GM23338 (cell line): ENCODE results near the gene CABCOCO1. TPM values are rescaled to one million over a fixed set of nuclear protein-coding genes. Genes with fewer than 3 reads are reported as not detected.

Experiments used
- ATAC-seq: fragments of 200-7000 bp; cut with Tn5 transposase; 3 replicates; pipeline ENCODE4 v1.9.1; 2020
- DNase-seq: peaks from one replicate; pipeline ENCODE4 v3.0.0-alpha.2; 2015; ENCODE audit warnings: low spot score
- H2AFZ ChIP-seq: fragments of 200-600 bp; sonication (generic); 2 replicates; pipeline ENCODE4 v1.8.0; 2016; ENCODE audit warnings: antibody characterized with exemption, mild to moderate bottlenecking, moderate library complexity
- H3F3A ChIP-seq: fragments of 200-600 bp; sonication (generic); replicated peaks from 2 replicates; pipeline ENCODE4 v1.8.0; 2017; ENCODE audit warnings: antibody characterized with exemption, mixed run types, low read depth
- H3K27ac ChIP-seq: fragments of 200-600 bp; sonication (generic); 2 replicates; pipeline ENCODE4 v1.6.1; 2016; ENCODE audit warnings: low read depth
- H3K27me3 ChIP-seq: fragments of 200-600 bp; sonication (generic); 2 replicates; pipeline ENCODE4 v1.8.0; 2016; ENCODE audit warnings: mild to moderate bottlenecking, mixed run types, moderate library complexity; ENCODE audit not compliant: insufficient read depth
- H3K36me3 ChIP-seq: fragments of 200-600 bp; sonication (generic); 2 replicates; pipeline ENCODE4 v1.8.0; 2016; ENCODE audit warnings: mild to moderate bottlenecking; ENCODE audit not compliant: insufficient read depth
- H3K4me1 ChIP-seq: fragments of 200-600 bp; sonication (generic); 2 replicates; pipeline ENCODE4 v1.8.0; 2016; ENCODE audit warnings: mild to moderate bottlenecking, moderate library complexity; ENCODE audit not compliant: insufficient read depth
- H3K4me2 ChIP-seq: fragments of 200-600 bp; sonication (generic); 2 replicates; pipeline ENCODE4 v1.7.1; 2017; ENCODE audit warnings: mixed run types
- H3K4me3 ChIP-seq: fragments of 200-600 bp; sonication (generic); 2 replicates; pipeline ENCODE4 v1.6.1; 2016; ENCODE audit warnings: mixed run types
- H3K79me2 ChIP-seq: fragments of 200-600 bp; sonication (generic); replicated peaks from 2 replicates; pipeline ENCODE4 v1.8.0; 2017; ENCODE audit warnings: mild to moderate bottlenecking; ENCODE audit not compliant: insufficient read depth
- H3K9me2 ChIP-seq: fragments of 200-600 bp; sonication (generic); 2 replicates; pipeline ENCODE4 v1.8.0; 2017; ENCODE audit not compliant: insufficient read depth
- H4K20me1 ChIP-seq: fragments of 200-600 bp; sonication (generic); replicated peaks from 2 replicates; pipeline ENCODE4 v1.8.0; 2017; ENCODE audit warnings: mild to moderate bottlenecking; ENCODE audit not compliant: insufficient read depth
- H3K27ac Mint-ChIP-seq: 2 replicates; pipeline ENCODE4 v1.8.0; 2020; ENCODE audit warnings: inconsistent platforms, mild to moderate bottlenecking, moderate library complexity, mixed read lengths
- H3K27me3 Mint-ChIP-seq: 3 replicates; pipeline ENCODE4 v1.8.0; 2022; ENCODE audit warnings: low read depth, mild to moderate bottlenecking, moderate library complexity, mixed read lengths, inconsistent platforms; ENCODE audit not compliant: insufficient read depth, poor library complexity
- H3K36me3 Mint-ChIP-seq: 3 replicates; pipeline ENCODE4 v1.8.0; 2021; ENCODE audit warnings: low read depth, mild to moderate bottlenecking, inconsistent platforms, moderate library complexity, mixed read lengths
- H3K4me1 Mint-ChIP-seq: 3 replicates; pipeline ENCODE4 v1.8.0; 2020; ENCODE audit warnings: mild to moderate bottlenecking, inconsistent platforms, mixed read lengths
- H3K4me3 Mint-ChIP-seq: 3 replicates; pipeline ENCODE4 v1.8.0; 2021; ENCODE audit warnings: moderate library complexity, mild to moderate bottlenecking, inconsistent platforms, mixed read lengths
- H3K9me3 Mint-ChIP-seq: 3 replicates; pipeline ENCODE4 v1.8.0; 2020; ENCODE audit warnings: moderate library complexity, mild to moderate bottlenecking, inconsistent platforms, mixed read lengths
- CREB1 ChIP-seq: fragments of 250-450 bp; sonication (Bioruptor Pico); IDR thresholded peaks from 2 replicates; pipeline ENCODE4 v1.5.0; 2020; ENCODE audit warnings: low read depth, mild to moderate bottlenecking, moderate library complexity
- CTCF ChIP-seq, 2 experiments: fragments of 200-600 bp in 1 of 2; sonication (generic) in 1 of 2; conservative IDR thresholded peaks; 2 replicates each; pipeline versions ENCODE4 v1.5.1 to v1.6.1; 2016 to 2017; ENCODE audit warnings: antibody characterized with exemption in 2 of 2, low read depth in 2 of 2, mild to moderate bottlenecking in 2 of 2, moderate library complexity in 1 of 2
- EZH2 ChIP-seq: fragments of 200-600 bp; sonication (generic); IDR thresholded peaks from one replicate; pipeline ENCODE4 v1.8.0; 2017; ENCODE audit warnings: antibody characterized with exemption, mild to moderate bottlenecking, low read depth; ENCODE audit not compliant: unreplicated experiment
- EZH2phosphoT487 ChIP-seq: fragments of 200-600 bp; sonication (generic); IDR thresholded peaks from one replicate; pipeline ENCODE4 v1.8.1; 2018; ENCODE audit warnings: antibody characterized with exemption; ENCODE audit not compliant: unreplicated experiment
- JUNB ChIP-seq: IDR thresholded peaks from one replicate; pipeline ENCODE4 v1.6.1; 2016; ENCODE audit warnings: antibody characterized with exemption; ENCODE audit not compliant: unreplicated experiment
- NANOG ChIP-seq: IDR thresholded peaks from 2 replicates; pipeline ENCODE4 v1.6.1; 2016; ENCODE audit warnings: antibody characterized with exemption, borderline replicate concordance
- POLR2AphosphoS5 ChIP-seq: IDR thresholded peaks from 2 replicates; pipeline ENCODE4 v1.6.1; 2016; ENCODE audit warnings: antibody characterized with exemption, low read depth
- REST ChIP-seq: IDR thresholded peaks from one replicate; pipeline ENCODE4 v1.6.1; 2018; ENCODE audit warnings: antibody characterized with exemption; ENCODE audit not compliant: unreplicated experiment
- STAT1 ChIP-seq: IDR thresholded peaks from one replicate; pipeline ENCODE4 v1.6.1; 2016; ENCODE audit warnings: antibody characterized with exemption; ENCODE audit not compliant: unreplicated experiment
- ZNF114 ChIP-seq: fragments of 250-450 bp; sonication (Bioruptor Pico); IDR thresholded peaks from 2 replicates; pipeline ENCODE4 v1.5.0; 2020; ENCODE audit warnings: mild to moderate bottlenecking, moderate library complexity
- ZNF331 ChIP-seq: fragments of 250-450 bp; sonication (Bioruptor Pico); IDR thresholded peaks from 2 replicates; pipeline ENCODE4 v1.5.0; 2020; ENCODE audit warnings: low read depth, mild to moderate bottlenecking, moderate library complexity
- polyA plus RNA-seq: library from polyadenylated mRNA; unstranded; fragments of >200 nt; fragmentation: Nextera tagmentation; extraction: Ambion mirVana; gene quantifications from 2 replicates; pipeline ENCODE4 v1.2.1, GENCODE V29; 2016
- total RNA-seq: library from RNA; depleted of rRNA; stranded (reverse); fragments of >200 nt; shearing (Covaris generic); gene quantifications from 2 replicates; pipeline ENCODE4 v1.2.3, GENCODE V29; 2014
- TF ChIP-seq, protein P1 (sequence below): IDR thresholded peaks from 2 replicates; pipeline ENCODE4 v1.6.1; 2016; ENCODE audit warnings: antibody characterized with exemption
- TF ChIP-seq, protein P2 (sequence below): fragments of 250-450 bp; sonication (Bioruptor Pico); IDR thresholded peaks from 2 replicates; pipeline ENCODE4 v1.5.0; 2020; ENCODE audit warnings: mild to moderate bottlenecking, moderate library complexity

CABCOCO1 gene
- total and polyA plus RNA-seq, 2 experiments from 2014 or later: not detected

GRCh38 chr10:61801484-61801883 lies 138.8 kb downstream of the CABCOCO1 start:
- no peak overlapping the region for H3K4me2 ChIP-seq
- H3K79me2 ChIP-seq: no peaks in the 10 kb centered on the region
- H3K27me3 ChIP-seq: no peaks in the 10 kb centered on the region
- no peak overlapping the region for H3K27ac Mint-ChIP-seq
- H3K4me3 ChIP-seq: no peak overlapping the region
- no peaks in the 10 kb centered on the region; the same call in 1 of the 3 replicates for H3K4me1 Mint-ChIP-seq
- no peaks in the 10 kb centered on the region for H3K27me3 Mint-ChIP-seq
- ATAC-seq (no peak), DNase-seq (no peak)
- no peaks in the 10 kb centered on the region for H4K20me1 ChIP-seq
- peaks cover 20% of the 10 kb centered on the region; the same call in 1 of the 2 replicates for H3K9me2 ChIP-seq
- H3K9me3 Mint-ChIP-seq: no peaks in the 10 kb centered on the region; the same call in 2 of the 3 replicates
- no peaks in the 10 kb centered on the region for H3F3A ChIP-seq
- no peaks in the 10 kb centered on the region for H3K36me3 Mint-ChIP-seq
- H3K4me3 Mint-ChIP-seq: no peak overlapping the region
- H3K36me3 ChIP-seq: no peaks in the 10 kb centered on the region
- TF ChIP-seq REST (no peak), EZH2 (no peak), ZNF331 (CRISPR knock-in tag) (no peak), POLR2AphosphoS5 (no peak), NANOG (no peak), ZNF114 (no peak), EZH2phosphoT487 (no peak), CTCF (conservative IDR thresholded peaks at IDR 0.05; ENCODE audit: low read depth in 2 of 2) (no peak), JUNB (no peak), STAT1 (no peak), CREB1 (CRISPR knock-in tag) (no peak)
- TF ChIP-seq, protein P1, sequence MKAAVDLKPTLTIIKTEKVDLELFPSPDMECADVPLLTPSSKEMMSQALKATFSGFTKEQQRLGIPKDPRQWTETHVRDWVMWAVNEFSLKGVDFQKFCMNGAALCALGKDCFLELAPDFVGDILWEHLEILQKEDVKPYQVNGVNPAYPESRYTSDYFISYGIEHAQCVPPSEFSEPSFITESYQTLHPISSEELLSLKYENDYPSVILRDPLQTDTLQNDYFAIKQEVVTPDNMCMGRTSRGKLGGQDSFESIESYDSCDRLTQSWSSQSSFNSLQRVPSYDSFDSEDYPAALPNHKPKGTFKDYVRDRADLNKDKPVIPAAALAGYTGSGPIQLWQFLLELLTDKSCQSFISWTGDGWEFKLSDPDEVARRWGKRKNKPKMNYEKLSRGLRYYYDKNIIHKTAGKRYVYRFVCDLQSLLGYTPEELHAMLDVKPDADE: no peak
- TF ChIP-seq, protein P2, sequence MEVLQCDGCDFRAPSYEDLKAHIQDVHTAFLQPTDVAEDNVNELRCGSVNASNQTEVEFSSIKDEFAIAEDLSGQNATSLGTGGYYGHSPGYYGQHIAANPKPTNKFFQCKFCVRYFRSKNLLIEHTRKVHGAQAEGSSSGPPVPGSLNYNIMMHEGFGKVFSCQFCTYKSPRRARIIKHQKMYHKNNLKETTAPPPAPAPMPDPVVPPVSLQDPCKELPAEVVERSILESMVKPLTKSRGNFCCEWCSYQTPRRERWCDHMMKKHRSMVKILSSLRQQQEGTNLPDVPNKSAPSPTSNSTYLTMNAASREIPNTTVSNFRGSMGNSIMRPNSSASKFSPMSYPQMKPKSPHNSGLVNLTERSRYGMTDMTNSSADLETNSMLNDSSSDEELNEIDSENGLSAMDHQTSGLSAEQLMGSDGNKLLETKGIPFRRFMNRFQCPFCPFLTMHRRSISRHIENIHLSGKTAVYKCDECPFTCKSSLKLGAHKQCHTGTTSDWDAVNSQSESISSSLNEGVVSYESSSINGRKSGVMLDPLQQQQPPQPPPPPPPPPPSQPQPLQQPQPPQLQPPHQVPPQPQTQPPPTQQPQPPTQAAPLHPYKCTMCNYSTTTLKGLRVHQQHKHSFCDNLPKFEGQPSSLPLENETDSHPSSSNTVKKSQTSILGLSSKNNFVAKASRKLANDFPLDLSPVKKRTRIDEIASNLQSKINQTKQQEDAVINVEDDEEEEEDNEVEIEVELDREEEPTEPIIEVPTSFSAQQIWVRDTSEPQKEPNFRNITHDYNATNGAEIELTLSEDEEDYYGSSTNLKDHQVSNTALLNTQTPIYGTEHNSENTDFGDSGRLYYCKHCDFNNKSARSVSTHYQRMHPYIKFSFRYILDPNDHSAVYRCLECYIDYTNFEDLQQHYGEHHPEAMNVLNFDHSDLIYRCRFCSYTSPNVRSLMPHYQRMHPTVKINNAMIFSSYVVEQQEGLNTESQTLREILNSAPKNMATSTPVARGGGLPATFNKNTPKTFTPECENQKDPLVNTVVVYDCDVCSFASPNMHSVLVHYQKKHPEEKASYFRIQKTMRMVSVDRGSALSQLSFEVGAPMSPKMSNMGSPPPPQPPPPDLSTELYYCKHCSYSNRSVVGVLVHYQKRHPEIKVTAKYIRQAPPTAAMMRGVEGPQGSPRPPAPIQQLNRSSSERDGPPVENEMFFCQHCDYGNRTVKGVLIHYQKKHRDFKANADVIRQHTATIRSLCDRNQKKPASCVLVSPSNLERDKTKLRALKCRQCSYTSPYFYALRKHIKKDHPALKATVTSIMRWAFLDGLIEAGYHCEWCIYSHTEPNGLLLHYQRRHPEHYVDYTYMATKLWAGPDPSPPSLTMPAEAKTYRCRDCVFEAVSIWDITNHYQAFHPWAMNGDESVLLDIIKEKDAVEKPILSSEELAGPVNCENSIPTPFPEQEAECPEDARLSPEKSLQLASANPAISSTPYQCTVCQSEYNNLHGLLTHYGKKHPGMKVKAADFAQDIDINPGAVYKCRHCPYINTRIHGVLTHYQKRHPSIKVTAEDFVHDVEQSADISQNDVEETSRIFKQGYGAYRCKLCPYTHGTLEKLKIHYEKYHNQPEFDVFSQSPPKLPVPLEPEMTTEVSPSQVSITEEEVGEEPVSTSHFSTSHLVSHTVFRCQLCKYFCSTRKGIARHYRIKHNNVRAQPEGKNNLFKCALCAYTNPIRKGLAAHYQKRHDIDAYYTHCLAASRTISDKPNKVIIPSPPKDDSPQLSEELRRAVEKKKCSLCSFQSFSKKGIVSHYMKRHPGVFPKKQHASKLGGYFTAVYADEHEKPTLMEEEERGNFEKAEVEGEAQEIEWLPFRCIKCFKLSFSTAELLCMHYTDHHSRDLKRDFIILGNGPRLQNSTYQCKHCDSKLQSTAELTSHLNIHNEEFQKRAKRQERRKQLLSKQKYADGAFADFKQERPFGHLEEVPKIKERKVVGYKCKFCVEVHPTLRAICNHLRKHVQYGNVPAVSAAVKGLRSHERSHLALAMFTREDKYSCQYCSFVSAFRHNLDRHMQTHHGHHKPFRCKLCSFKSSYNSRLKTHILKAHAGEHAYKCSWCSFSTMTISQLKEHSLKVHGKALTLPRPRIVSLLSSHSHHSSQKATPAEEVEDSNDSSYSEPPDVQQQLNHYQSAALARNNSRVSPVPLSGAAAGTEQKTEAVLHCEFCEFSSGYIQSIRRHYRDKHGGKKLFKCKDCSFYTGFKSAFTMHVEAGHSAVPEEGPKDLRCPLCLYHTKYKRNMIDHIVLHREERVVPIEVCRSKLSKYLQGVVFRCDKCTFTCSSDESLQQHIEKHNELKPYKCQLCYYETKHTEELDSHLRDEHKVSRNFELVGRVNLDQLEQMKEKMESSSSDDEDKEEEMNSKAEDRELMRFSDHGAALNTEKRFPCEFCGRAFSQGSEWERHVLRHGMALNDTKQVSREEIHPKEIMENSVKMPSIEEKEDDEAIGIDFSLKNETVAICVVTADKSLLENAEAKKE (CRISPR knock-in tag): no peak
- H2AFZ ChIP-seq: no peak overlapping the region
- H3K4me1 ChIP-seq: no peaks in the 10 kb centered on the region
- no peak overlapping the region for H3K27ac ChIP-seq
